ENCODE measurements around the gene SLC7A6.

Gene SLC7A6

DNA sequence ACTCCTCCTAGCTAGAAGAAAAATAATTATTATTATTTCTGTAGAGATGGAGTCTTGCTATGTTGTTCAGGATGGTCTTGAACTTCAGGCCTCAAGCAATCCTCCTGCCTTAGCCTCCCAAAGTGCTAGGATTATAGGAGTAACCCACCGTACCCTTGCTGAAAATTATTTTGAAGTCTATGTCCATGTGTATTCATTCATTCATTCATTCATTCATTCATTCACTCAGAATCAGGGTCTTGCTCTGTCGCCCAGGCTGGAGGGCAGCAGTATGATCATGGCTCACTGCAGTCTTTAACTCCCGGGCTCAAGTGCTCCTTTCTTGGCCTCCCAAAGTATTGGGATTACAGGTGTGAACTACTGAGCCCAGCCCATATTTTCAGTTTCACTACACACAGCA lies 42.3 kb downstream of the SLC7A6 start:
- no peak for DNase-seq (ENCODE audit: low spot score)

DNA sequence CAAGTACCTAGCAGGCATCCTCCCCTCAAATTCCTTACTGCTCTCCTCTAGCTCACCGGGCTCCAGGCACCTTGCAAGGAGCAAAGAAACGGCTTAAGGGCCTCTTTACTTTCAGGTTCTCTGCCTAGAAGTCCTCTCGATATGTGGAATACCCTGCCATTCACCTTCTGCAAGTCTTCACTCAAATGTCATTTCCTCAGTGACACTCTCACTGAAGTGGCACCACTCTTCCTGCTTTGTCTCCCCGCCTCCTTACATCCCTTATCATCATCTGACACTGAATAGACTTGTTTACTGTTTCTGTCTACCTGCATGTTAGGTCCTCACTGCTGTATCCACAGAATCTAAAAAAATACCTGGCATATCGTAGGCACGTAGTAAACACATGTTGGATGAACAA lies 45.5 kb downstream of the SLC7A6 start:
- no peak for DNase-seq (ENCODE audit: low spot score)

DNA sequence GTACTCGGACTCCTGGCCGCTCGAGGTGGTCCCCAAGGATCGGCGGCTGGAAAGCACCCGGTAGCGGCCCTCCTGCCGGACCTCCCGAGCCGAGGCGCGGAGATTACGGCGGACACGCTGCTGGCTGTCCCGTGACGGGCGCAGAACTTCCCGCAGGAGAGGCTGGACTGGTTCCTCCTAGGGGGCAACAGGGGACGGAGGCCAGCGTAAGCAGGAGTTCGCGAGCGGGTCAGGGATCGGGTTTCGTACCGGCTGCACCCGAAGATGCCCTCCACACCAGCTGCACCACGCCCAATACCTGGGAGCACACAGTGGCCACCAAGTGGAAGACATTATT lies 46.1 kb downstream of the SLC7A6 start:
- DNase-seq (ENCODE audit: low spot score) = no peak

DNA sequence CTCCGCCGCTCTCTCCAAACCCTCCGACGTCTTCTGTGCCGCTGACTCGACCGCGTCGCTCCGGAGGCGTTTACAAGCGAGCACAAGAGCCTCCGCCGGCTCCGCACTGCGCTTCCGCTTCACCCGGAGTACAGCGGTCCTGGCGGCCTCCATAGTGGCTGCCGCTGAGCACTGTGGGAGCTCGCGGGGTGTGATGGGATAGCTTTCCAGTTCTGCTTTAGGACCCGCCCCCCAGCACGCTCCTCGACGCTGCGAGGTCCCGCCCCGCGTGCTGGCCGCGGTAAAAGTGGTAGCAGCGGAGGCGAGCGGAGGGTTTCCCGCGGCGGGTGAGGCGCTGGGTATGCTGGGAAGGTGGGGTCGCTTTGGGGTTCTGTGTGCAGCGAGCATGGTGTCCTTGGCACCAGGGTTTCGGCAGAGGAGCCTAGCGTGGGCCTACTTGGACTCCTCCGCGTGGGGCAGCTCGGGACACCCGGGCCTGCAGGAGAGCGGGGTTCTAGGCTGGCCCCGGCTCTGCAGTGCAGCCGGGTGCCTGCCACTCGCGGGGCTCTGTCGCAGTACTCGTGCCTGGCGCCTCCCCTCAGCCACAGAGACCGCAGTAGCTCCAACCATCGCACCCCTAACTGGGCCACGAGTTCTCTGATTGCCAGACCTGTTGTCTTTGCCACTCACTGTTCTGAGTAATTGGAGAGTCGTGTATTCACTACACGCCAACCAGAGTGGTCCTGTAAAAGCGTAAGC lies 46.6 kb downstream of the SLC7A6 start, which contains the start of the genes PRMT7 and SLC7A6OS:
Gene PRMT7, plus strand, starts transcription at position 246 of the 738 bp plus-strand sequence. CDS start 4,961 bp downstream, outside the sequence.
Gene SLC7A6OS, minus strand, starts transcription at position 173 of the 738 bp plus-strand sequence. Its CDS starts 20 bp downstream, at position 153.
- peak; percentile 90 for DNase-seq (ENCODE audit: low spot score)

DNA sequence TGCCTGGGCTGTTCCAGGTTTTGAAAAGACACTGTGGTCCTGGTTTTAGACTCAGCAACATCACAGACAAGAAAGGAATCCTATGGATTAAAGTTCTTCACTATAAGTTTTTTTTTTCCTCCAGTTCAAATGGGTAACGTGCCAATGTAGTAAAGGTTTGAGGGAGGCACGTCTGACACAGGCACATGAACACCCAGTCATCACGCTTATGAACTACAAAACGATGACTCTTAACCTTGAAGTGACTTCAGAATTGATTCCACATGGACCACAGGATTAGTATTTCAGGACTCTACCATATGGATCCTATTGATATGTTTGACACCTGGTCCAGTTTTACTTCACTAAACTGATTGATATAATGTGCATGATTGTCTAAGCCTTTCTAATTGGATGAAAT lies 48.8 kb downstream of the SLC7A6 start:
- no peak for DNase-seq (ENCODE audit: low spot score)

DNA sequence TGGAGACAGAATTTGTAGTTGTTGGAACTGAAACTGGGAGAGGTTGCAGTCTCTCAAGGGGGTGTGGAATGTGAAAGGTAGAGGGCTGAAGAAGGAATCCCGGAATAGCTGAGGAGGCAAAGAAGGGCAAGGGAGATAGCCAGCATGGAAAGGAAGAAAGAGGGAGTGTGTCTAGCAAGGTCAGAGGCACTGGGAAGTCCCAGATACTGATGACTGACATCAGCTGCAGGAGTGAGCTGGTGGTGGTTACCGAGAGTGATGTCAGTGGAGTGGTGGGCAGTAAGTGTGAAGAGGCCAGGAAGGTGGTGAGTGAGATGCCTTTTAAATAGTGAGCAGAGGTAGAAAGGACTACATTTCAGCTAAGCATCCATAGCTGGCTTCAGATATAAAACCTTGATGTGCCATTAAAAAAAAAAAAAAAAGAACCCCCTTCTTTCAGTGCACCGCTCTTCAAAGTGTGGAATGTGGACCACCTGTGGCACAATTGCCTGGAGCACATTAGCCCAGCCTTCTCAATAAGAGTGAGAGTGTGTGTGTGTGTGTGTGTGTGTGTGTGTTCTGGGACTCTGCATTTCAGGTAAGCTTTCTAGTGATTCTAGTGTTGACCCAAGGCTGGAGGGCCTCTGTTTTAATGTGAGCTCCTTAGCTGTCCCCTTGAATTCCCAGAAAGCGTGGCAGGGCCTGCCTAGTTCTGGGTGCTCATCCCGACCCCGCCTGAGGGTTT lies 55.0 kb downstream of the SLC7A6 start:
- DNase-seq (ENCODE audit: low spot score) = no peak

DNA sequence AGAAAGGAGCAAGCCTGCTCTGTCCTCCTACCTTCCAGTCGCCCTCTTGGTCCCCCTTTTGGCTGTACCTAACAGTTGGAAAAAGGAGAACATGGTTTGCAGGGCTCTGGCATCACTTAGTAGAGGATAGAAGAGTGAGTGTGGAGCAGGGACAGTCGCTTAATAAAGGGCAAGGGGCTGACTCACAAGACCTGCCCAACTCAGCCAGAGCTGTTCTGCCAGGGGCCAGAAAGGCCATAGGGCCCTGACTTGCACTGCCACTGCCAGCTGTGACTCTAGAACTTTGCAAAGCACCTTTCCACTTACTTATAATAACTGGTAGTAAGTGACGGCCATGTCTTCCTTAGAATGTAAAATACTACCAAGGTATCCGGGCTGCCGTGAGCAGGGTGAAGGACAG lies 60.0 kb downstream of the SLC7A6 start:
- no peak for DNase-seq (ENCODE audit: low spot score)

DNA sequence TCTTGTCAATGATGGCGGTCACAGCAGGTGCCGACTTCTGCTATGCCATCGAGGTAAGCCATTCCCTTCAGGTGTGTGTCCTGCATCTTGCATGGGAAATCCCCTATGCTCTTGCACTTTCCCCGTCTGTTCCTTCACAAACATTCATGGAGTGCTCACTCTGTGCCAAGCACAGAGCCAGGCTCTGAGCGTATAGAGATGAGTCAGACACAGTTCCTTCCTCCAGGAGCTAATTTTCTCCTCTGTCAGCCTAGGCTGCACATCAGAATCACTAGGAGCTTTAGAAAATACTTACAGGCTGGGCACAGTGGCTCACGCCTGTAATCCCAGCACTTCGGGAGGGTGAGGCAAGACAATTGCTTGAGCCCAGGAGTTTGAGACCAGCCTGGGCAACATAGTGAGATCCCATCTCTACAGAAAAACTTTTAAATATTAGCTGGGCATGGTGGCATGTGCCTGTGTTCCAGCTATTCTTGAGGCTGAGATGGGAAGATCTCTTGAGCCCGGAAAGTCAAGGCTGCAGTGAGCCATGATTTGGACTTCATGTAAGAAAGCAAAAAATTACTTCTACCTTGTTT lies 60.5 kb downstream of the SLC7A6 start:
- no peak for DNase-seq (ENCODE audit: low spot score)

DNA sequence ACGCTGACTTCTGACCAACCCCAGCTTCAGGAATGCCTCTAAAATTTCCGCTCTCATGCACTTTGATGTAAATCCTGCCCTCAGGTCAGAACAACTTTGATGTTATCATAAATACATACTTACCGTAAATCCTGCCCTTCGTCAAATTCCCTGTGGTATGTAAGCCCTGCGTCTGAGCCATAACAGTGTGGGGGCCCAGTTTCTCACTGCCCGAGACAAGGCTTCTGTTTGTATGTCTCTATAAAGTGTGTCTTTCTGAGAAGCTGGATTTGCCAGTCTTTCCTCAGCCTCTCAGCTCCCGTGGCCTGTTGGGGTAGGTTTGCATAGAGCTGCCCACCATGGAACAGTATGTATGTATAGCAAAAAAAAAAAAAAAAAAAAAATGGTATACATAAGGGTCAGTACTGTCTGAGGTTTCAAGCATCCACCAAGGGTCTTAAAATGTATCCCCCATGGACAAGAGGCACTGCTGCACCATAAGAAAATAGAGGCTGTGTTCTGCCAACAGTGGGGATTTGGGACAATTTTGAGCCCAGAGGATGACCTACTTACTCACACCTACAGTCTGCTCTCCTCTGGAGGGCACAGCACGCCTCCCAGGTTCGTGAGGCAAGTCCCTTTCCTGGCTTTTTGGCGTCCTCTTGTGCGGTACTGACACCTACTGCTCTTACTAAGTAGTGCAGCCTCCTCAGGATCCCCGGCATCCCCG lies 64.0 kb downstream of the SLC7A6 start:
- peak; percentile 42 for DNase-seq (ENCODE audit: low spot score)

DNA sequence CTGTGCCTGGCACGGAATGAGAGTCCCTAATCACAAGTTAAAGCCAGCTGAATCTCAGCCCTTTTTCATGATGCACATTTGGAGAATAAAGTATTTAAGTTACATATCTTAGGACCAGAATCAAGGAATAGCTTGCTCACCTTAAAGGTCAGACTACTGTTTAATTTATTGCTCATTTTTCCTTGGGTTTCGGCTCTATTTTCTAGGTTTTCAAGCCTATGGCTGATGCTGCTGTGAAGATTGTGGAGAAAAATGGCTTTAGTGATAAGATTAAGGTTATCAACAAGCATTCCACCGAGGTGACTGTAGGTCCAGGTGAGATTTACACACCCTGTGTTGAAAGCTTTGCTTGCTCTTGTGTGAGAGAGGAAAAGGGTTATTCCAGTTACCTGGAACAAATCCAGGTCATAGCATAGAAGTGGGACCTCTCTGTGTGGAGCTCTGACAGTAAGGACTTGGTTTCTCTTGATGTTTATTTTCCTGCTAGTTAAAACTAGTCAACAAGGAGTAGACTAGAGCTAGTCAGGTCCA lies 64.6 kb downstream of the SLC7A6 start:
- DNase-seq (ENCODE audit: low spot score) = no peak

DNA sequence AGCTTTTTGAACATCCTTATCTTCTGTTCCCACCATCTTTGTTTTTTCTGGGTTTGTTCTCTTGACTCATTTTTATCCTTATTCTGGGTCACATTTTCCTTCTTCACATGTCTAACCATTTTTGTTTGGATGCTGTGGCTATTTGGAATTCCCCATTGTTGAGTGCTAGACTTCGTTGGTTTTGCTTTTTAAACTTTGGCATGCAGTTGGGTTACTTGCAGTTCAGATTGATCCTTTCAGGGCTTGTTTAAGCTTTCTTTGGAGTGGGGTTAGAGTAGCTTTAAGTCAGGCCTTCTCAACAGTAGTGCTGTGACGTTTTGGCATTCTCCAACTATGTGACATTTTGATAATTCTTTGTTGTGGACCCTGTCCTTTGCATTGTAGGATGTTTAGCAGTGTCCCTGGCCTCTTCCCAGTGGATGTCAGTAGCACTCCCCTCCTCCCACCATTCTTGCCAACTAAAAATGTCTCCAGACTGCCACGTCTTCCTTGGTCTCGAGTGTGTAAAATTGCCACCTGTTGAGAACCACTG lies 67.6 kb downstream of the SLC7A6 start:
- no peak for DNase-seq (ENCODE audit: low spot score)

DNA sequence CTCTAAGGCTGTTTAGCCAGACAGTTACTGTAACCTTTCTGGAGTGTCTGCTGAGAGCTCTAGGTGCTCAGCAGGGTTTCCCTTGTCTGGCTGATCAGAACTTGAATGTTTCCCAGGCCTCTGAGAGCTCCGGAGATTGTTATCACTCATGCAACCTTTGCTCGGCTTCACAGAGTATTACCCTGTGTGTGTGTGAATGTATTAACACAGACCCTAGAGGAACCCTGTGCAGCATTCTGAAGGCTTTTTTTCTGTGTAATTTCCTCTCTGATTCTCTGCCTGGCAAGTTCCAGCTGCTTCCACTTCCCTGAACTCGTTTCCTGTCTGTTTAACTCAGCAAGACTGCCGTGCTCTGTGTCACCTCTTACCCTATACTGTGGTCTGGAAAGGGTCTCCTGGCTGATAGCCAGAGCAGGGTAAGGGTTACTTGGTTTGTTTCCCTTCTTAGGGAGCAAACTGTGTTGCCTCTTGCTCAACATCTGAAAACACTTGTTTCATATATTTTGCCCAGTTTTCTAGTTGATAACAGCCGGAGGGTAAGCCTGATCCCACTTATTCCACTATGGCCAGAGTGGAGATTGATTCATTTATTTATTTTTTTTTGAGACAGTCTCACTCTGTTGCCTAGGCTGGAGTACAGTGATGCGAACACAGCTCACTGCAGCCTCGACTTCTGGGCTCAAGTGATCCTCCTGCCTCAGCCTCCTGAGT lies 68.2 kb downstream of the SLC7A6 start:
- no peak for DNase-seq (ENCODE audit: low spot score)

DNA sequence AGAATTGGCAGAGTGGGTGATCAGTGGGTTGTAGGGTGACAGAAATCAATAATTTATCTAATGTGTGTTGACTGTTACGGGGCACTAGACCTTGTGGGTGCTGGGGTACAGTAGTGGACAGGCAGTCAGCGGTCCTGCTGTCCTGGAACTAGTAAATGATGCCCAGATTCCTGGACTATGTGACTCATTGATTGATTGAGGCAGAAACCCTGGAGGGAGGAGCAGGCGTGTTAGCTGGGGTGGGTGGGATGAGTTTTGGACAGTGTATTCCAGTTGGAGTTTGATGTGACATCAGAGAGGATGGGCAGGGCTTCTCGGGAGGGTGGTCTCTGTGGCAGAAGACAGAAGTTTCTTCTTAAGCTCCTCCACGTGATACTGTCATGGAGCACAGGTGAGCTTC lies 70.8 kb downstream of the SLC7A6 start:
- DNase-seq (ENCODE audit: low spot score) = no peak

DNA sequence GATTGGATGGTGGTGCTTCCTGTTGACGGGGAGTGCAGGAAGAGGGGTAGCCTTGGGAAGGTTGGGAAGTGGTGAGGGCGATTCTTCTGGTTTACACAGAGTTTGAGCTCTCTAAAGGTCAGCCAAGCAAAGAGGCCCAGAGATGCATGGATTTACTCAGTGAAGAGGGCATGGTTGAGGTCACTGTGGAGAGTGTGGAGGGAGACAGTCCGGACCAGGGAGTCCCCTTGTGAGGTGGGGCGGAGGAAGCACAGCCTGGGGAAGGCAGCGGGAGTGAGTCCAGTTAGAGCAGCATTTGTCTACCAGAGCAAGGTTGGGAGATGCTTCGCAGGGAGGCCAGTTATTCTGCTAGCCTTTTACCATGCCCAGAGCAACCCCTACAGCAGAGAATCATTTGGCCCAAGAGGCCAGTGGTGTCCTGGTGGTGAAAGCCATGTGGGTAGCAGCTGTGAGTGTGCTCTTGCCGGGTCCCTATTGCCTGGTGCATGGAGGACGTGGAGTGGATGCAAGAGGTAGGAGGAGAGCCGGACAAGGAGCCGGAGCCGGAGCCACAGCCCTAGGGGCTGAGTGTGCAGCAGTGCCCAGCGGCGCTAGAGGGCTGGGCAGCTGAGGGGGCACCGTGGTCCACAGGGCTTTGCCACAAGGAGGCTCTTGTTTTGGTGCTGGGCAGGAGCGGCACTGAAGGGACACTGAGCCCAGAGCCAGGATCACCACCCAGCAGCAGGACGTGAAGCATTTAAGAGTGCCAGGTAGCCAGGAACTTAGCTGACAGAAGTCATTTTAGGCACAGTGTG lies 74.2 kb downstream of the SLC7A6 start:
- no peak for DNase-seq (ENCODE audit: low spot score)

DNA sequence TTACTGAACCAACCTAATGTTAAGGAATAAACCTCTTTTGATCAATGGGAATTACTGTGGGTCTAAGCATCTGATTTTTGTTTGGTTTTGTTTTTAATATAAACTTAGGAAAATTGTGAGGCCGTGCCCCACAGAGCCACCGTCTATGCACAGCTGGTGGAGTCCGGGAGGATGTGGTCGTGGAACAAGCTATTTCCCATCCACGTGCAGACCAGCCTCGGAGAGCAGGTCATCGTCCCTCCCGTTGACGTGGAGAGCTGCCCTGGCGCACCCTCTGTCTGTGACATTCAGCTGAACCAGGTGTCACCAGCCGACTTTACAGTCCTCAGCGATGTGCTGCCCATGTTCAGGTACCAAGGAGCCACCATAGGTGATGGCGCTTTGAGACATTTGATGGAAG lies 74.9 kb downstream of the SLC7A6 start:
- no peak for DNase-seq (ENCODE audit: low spot score)

DNA sequence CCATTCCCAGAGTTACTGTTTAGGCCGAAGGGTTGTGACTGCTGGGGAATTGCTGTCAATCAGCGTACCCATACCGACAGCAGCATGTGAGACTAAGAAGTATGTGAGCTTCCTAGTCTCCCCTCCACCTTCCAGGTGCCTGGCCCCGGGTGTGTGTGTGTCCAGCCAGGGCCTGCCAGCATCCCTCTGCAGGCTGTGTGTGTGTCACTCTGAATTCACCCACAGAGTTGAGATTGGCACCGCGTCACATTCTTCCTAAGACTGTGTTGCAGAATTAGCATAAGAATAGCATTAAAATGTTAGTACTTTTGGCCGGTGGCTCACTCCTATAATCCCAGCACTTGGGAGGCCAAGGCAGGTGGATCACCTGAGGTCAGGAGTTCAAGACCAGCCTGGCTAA lies 78.3 kb downstream of the SLC7A6 start:
- DNase-seq (ENCODE audit: low spot score) = no peak

DNA sequence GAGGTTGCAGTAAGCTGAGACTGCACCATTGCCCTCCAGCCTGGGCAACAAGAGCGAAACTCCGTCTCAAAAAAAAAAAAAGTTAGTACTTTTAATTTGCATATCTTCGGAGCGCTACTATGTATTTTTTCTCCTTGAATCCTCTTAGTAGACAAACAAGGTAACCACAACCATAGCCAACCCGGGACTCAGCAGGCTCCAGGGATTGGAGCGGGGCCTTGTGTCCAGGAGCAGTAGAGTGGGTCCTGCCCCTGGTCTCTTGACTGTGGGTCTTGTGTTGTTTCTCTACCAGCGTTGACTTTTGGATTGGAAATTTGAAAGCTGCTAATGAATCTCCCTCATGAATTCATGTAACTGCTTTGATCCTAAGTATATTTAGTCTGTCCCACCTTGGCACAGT lies 78.8 kb downstream of the SLC7A6 start:
- DNase-seq (ENCODE audit: low spot score) = no peak

DNA sequence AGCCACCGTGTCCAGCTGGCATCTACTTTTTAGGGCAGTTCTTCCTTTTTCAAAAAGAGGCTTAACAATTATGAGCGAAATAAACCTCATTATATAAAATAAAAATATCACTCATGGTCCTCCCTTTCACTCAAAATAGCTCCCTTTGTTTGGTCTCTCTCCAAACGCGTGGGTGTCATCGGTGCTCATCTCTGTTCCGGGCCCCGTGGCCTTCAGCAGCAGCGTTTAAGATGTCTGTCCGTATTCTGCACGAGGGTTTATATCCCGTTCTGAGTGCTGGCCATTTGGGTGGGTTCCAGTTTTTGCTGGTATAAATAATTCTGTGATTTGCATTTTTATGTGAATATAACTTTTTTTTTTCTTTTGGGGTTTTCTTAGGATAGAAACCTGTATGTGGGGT lies 79.9 kb downstream of the SLC7A6 start:
- DNase-seq (ENCODE audit: low spot score) = peak; percentile 67

DNA sequence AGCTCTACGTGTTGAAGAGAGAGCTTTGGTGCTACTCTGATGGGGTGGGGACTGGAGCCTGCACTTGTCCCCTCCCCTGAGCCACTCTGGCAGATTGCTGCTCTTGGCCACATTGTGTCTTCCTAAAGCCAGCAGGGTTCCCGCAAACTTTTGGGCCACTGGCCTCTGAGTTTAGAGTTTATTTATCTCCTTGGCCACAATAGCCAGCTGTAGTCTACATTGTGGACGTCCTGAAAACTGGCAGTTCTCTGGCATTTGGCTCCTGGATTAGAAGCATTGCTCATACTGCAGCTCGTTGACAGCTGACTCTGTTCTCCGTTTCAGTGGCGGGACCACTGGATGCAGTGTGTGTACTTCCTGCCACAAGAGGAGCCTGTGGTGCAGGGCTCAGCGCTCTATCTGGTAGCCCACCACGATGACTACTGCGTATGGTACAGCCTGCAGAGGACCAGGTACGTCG lies 81.1 kb downstream of the SLC7A6 start:
- DNase-seq (ENCODE audit: low spot score) = no peak

DNA sequence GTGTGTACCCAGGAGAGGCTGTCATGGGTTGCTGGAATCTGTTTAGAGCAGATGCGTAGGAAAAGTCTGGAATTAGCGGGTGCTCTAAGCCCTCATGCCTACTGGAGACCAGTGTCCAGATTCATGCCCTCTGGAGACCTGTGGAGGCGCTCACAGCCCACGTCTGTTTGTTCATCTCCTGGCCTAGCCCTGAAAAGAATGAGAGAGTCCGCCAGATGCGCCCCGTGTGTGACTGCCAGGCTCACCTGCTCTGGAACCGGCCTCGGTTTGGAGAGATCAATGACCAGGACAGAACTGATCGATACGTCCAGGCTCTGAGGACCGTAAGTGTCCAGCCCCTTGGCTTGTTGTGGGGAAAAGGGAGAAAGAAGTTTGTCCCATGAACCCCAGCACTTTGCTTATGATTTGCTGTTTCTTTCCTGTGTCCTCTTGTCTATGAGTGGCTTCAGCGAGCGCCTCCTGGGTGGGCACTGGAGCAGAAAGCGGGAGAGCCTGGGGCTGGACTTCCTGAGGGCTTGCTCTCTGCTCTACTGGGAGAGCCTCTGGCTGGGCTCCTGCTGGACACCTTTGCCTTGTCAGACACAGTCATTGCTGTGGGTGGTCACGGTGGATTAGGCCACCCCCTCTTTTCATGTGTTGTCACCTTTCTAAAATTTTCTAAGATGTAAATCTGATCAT lies 81.8 kb downstream of the SLC7A6 start:
- DNase-seq (ENCODE audit: low spot score) = no peak
